Activated CD8-positive, alpha-beta T cell treated with anti-CD3 and anti-CD28 coated beads for 36 hours (primary cell): ENCODE data around the gene WIPF1. TPM values are rescaled to one million over a fixed set of nuclear protein-coding genes. Genes with fewer than 3 reads are reported as not detected.

Experiments used
- ATAC-seq: fragments of 200-7000 bp; cut with Tn5 transposase; one replicate; pipeline ENCODE4 v1.10.0; 2021; ENCODE audit warnings: mild to moderate bottlenecking, moderate library complexity
- CTCF ChIA-PET: fragments of 350-600 bp; sonication (Branson Sonifier 250); formaldehyde crosslinking; loops from one replicate; lab custom pipeline; 2021; ENCODE audit warnings: antibody characterized with exemption; lab: Charles Lee
- POLR2A ChIA-PET: fragments of 350-600 bp; sonication (Branson Sonifier 250); formaldehyde crosslinking; loops from one replicate; lab custom pipeline; 2021; ENCODE audit warnings: antibody characterized with exemption; lab: Charles Lee
- DNase-seq: peaks from one replicate; pipeline ENCODE4 v3.0.0-alpha.2; 2020
- H3K27ac Mint-ChIP-seq: one replicate; pipeline ENCODE4 v1.8.0; 2021; ENCODE audit warnings: mild to moderate bottlenecking, mixed read lengths
- H3K27me3 Mint-ChIP-seq: one replicate; pipeline ENCODE4 v1.8.0; 2021; ENCODE audit warnings: mixed read lengths
- H3K36me3 Mint-ChIP-seq: one replicate; pipeline ENCODE4 v1.8.0; 2021; ENCODE audit warnings: low read depth, mixed read lengths
- H3K4me1 Mint-ChIP-seq: one replicate; pipeline ENCODE4 v1.8.0; 2021; ENCODE audit warnings: low read depth, mixed read lengths
- H3K4me3 Mint-ChIP-seq: one replicate; pipeline ENCODE4 v1.8.0; 2021; ENCODE audit warnings: mild to moderate bottlenecking, moderate library complexity, mixed read lengths
- H3K9me3 Mint-ChIP-seq: one replicate; pipeline ENCODE4 v1.8.0; 2021; ENCODE audit warnings: mixed read lengths
- intact Hi-C: fragments of 100-400 bp; cut with micrococcal nuclease; formaldehyde crosslinking; loops from one replicate; pipeline ENCODE4 v1.10.0; 2022
- total RNA-seq, 2 experiments: library from RNA; stranded (reverse); gene quantifications; one replicate each; pipeline ENCODE4 v1.2.3, GENCODE V29; 2021
- TF ChIP-seq, protein P1 (sequence below): fragments of 200-600 bp; IDR thresholded peaks from one replicate; pipeline ENCODE4 v1.8.0; 2022; ENCODE audit warnings: antibody characterized with exemption, mild to moderate bottlenecking

WIPF1 gene
- total RNA-seq, 2 experiments from 2014 or later: 361 to 365 TPM

DNA sequence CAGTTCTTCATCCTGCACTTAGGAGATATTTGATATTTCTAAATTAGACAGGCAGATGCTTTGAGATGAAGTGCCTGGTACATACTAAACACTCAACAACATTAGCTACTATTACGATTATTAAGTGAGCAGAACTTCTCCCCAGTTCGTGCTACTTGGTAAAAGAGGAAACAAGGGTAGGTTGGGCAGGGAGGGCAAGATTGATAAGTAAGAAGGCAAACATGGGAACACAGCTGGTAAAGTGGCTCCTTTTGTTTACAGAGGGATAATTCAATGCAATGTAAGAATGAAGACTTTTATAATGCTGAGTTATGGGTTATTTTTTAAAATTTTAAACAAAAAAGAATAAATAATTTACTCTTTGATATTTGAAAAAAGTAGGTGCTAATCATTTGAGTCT lies 15.9 kb upstream of the WIPF1 start:
- TF ChIP-seq, protein P1, sequence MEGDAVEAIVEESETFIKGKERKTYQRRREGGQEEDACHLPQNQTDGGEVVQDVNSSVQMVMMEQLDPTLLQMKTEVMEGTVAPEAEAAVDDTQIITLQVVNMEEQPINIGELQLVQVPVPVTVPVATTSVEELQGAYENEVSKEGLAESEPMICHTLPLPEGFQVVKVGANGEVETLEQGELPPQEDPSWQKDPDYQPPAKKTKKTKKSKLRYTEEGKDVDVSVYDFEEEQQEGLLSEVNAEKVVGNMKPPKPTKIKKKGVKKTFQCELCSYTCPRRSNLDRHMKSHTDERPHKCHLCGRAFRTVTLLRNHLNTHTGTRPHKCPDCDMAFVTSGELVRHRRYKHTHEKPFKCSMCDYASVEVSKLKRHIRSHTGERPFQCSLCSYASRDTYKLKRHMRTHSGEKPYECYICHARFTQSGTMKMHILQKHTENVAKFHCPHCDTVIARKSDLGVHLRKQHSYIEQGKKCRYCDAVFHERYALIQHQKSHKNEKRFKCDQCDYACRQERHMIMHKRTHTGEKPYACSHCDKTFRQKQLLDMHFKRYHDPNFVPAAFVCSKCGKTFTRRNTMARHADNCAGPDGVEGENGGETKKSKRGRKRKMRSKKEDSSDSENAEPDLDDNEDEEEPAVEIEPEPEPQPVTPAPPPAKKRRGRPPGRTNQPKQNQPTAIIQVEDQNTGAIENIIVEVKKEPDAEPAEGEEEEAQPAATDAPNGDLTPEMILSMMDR: no peak
- DNase-seq (no peak), ATAC-seq (no peak)
- Mint-ChIP-seq H3K9me3 (no peaks in the 10 kb centered on the region), H3K4me1 (peaks cover 92% of the 10 kb centered on the region), H3K27me3 (no peaks in the 10 kb centered on the region), H3K36me3 (peaks cover 62% of the 10 kb centered on the region), H3K4me3 (no peak overlapping the region), H3K27ac (peak overlapping the region; percentile 77)
- POLR2A ChIA-PET: interaction anchor here (1.2 to 20.8 kb wide), 3 partner anchors 16 to 68 kb away, joined by 6 to 283 read pairs (median 179); partner anchors contain the start of gene WIPF1
- CTCF ChIA-PET: interaction anchor here (1.3 to 1.8 kb wide), 2 partner anchors 11 to 20 kb away, joined by 5 to 7 read pairs; no protein-coding TSS in a partner anchor
- intact Hi-C loops: no loop called here

DNA sequence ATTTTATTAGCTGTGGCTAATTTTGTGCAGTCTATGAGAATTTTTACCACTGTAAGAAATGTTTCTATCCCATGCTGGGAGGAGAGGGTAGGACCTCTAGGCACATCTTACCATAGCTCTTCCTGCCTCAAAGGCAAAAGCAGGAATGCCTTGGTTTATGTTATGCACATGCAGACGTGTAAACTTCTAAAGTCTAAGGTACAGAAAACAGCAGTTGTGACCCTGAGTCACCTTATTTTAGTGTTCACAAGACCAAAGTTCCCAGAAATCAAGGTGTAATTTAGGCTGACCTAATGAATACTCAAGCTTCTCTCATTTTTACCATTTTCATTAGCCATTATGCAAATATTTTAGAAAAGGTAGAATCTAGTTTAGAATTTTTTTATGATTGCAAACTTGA lies 15.4 kb upstream of the WIPF1 start:
- DNase-seq: no peak
- ATAC-seq: no peak
- Mint-ChIP-seq H3K36me3 (peaks cover 59% of the 10 kb centered on the region), H3K27ac (peak overlapping the region; percentile 5), H3K4me3 (no peak overlapping the region), H3K9me3 (no peaks in the 10 kb centered on the region), H3K4me1 (peaks cover 92% of the 10 kb centered on the region), H3K27me3 (no peaks in the 10 kb centered on the region)
- ChIA-PET CTCF (interaction anchor here (0.9 to 1.8 kb wide), 4 partner anchors 10 to 54 kb away, joined by 3 to 7 read pairs (median 4); no protein-coding TSS in a partner anchor), POLR2A (interaction anchor here (0.6 to 20.8 kb wide), 5 partner anchors 16 to 107 kb away, joined by 3 to 283 read pairs (median 6); partner anchors contain the start of gene WIPF1)
- TF ChIP-seq, protein P1: no peak
- intact Hi-C loops: no loop called here

GRCh38 chr2:174611854-174612253 lies 14.2 kb upstream of the WIPF1 start:
- intact Hi-C loops: no loop called here
- DNase-seq: no peak
- peaks cover 91% of the 10 kb centered on the region for H3K4me1 Mint-ChIP-seq
- POLR2A ChIA-PET: interaction anchor here (14.4 to 20.8 kb wide), 2 partner anchors 16 to 17 kb away, joined by 179 to 283 read pairs; partner anchors contain the start of gene WIPF1
- peak overlapping the region; percentile 100 for H3K27ac Mint-ChIP-seq
- no peak overlapping the region for H3K4me3 Mint-ChIP-seq
- CTCF ChIA-PET: interaction anchor here (0.5 to 1.8 kb wide), 4 partner anchors 14 to 72 kb away, joined by 3 to 5 read pairs (median 4); partner anchors contain the start of gene WIPF1
- peaks cover 1% of the 10 kb centered on the region for H3K9me3 Mint-ChIP-seq
- TF ChIP-seq, protein P1: no peak
- ATAC-seq: no peak
- no peaks in the 10 kb centered on the region for H3K27me3 Mint-ChIP-seq
- H3K36me3 Mint-ChIP-seq: peaks cover 56% of the 10 kb centered on the region

GRCh38 chr2:174611006-174611405 lies 13.4 kb upstream of the WIPF1 start:
- Mint-ChIP-seq H3K4me3 (peak overlapping the region; percentile 4), H3K27ac (peak overlapping the region; percentile 100), H3K27me3 (no peaks in the 10 kb centered on the region), H3K36me3 (peaks cover 55% of the 10 kb centered on the region), H3K9me3 (peaks cover 1% of the 10 kb centered on the region), H3K4me1 (peaks cover 91% of the 10 kb centered on the region)
- intact Hi-C loops: no loop called here
- no peak for DNase-seq
- ChIA-PET CTCF (interaction anchor here (0.8 to 4.4 kb wide), 7 partner anchors 8 to 76 kb away, joined by 3 to 28 read pairs (median 4); no protein-coding TSS in a partner anchor), POLR2A (interaction anchor here (1.1 to 20.8 kb wide), 4 partner anchors 8 to 36 kb away, joined by 3 to 283 read pairs (median 94); partner anchors contain the start of gene WIPF1)
- TF ChIP-seq, protein P1: no peak
- ATAC-seq: no peak
